ENCODE measurements around the gene SLC30A4. TPM values are rescaled to one million over a fixed set of nuclear protein-coding genes. Genes with fewer than 3 reads are reported as not detected.

Gene SLC30A4
- total and polyA plus RNA-seq, 9 donors, result 2.5 to 10.9 (median 7.5) TPM

DNA sequence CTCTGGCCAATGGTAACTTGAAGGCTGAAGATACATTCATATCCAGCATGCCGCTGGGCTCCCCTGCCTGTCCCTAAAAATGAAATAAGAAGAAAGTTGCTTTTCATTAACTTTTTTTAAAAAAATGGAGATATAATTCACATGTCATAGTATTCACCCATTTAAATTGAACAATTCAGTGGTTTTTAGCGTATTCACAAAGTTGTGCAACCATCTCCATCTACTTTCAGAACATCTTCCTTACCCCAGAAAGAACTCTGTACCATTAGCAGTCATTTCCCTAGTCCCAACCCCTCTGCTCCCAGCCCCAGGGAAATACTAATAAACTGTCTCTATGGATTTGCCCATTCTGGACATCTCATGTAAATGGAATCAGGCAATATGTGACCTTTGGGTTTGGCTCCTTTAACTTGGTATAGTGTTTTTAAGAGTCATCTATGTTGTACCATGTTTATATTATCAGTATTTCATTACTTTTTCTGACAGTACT, 88.4 kb downstream of the SLC30A4 start:
- WGBS, 3 donors, result 94 to 98% (median 97%) methylated on average over 2 of the region's 2 CpGs
- intact Hi-C loops (cut with DNase I), result no loop called here
- Histone ChIP-seq H3K27ac (no peak overlapping the region), H3K36me3 (no peaks in the 10 kb centered on the region), H3K4me3 (no peak overlapping the region), H3K4me1 (ENCODE audit: insufficient read depth) (no peaks in the 10 kb centered on the region), H3K27me3 (no peaks in the 10 kb centered on the region), H3K9me3 (no peaks in the 10 kb centered on the region)
- TF ChIP-seq, protein P1, sequence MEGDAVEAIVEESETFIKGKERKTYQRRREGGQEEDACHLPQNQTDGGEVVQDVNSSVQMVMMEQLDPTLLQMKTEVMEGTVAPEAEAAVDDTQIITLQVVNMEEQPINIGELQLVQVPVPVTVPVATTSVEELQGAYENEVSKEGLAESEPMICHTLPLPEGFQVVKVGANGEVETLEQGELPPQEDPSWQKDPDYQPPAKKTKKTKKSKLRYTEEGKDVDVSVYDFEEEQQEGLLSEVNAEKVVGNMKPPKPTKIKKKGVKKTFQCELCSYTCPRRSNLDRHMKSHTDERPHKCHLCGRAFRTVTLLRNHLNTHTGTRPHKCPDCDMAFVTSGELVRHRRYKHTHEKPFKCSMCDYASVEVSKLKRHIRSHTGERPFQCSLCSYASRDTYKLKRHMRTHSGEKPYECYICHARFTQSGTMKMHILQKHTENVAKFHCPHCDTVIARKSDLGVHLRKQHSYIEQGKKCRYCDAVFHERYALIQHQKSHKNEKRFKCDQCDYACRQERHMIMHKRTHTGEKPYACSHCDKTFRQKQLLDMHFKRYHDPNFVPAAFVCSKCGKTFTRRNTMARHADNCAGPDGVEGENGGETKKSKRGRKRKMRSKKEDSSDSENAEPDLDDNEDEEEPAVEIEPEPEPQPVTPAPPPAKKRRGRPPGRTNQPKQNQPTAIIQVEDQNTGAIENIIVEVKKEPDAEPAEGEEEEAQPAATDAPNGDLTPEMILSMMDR (IDR thresholded peaks at IDR 0.05), result no peak
- TF ChIP-seq EP300 (IDR thresholded peaks at IDR 0.05) (no peak), POLR2A (IDR thresholded peaks at IDR 0.05) (no peak)
- DNase-seq, result no peak

- 79 to 88% (median 82%) methylated on average over 2 of the region's 2 CpGs for WGBS, 3 donors
- Histone ChIP-seq H3K27ac (no peak overlapping the region), H3K27me3 (no peaks in the 10 kb centered on the region), H3K4me1 (ENCODE audit: insufficient read depth) (no peaks in the 10 kb centered on the region), H3K4me3 (no peak overlapping the region), H3K36me3 (no peaks in the 10 kb centered on the region), H3K9me3 (no peaks in the 10 kb centered on the region)
- TF ChIP-seq EP300 (IDR thresholded peaks at IDR 0.05) (no peak), POLR2A (IDR thresholded peaks at IDR 0.05) (no peak)
- TF ChIP-seq, protein P1 (IDR thresholded peaks at IDR 0.05), result no peak
- intact Hi-C loops (cut with DNase I), result no loop called here
- DNase-seq, result no peak
Observed at GRCh38 chr15:45431511-45431910, 91.0 kb downstream of the SLC30A4 start.

DNA sequence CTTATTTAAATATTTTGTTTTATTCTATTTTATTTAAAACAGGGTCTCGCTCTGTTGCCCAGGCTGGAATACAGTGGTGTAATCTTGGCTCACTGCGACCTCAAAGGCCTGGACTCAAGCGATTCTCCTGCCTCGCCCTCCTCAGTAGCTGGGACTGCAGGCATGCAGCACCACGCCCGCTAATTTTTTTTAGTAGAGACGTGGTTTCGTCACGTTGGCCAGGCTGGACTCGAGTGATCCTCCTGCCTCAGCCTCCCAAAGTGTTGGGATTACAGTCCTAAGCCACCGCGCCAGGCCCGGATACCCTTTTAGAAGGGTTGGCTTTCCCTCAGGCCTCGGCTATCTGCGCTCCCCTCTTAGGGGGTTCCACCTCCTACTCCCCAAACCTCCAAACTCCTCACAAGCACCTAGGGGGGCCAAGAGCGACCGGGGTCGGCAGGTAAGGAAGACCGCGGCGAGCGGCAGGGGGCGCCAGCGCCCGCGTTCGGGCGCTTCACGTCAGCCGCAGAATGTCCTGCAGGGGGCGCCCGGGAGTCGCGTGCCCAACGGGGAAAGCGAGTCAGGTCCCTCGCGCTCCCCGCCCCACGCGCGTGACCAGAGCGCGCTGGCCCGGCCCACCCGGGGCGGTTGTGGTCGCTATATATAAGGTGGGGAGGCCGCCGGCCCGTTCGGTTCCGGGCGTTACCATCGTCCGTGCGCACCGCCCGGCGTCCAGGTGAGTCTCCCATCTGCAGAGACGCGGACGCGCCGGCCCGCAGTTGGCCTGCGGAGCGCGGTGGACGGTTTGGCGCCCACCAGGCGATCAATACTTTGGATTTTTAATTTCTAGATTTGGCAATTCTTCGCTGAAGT, 92.4 kb downstream of the SLC30A4 start:
- DNase-seq, result peak; percentile 33 to 76 (median 59)
- no peaks in the 10 kb centered on the region for H3K9me3 ChIP-seq
- no peaks in the 10 kb centered on the region for H3K4me1 ChIP-seq (ENCODE audit: insufficient read depth)
- intact Hi-C loops (cut with DNase I), result no loop called here
- H3K4me3 ChIP-seq, result peak overlapping the region; percentile 34
- TF ChIP-seq POLR2A (IDR thresholded peaks at IDR 0.05), result no peak
- no peak for TF ChIP-seq EP300 (IDR thresholded peaks at IDR 0.05)
- TF ChIP-seq, protein P1 (IDR thresholded peaks at IDR 0.05), result peak; percentile 35 to 68 (median 51)
- no peaks in the 10 kb centered on the region for H3K36me3 ChIP-seq
- no peaks in the 10 kb centered on the region for H3K27me3 ChIP-seq
- no peak overlapping the region for H3K27ac ChIP-seq
- WGBS, 3 donors, result 15 to 17% (median 17%) methylated on average over 70 to 73 of the region's 73 CpGs

MicroRNAs encoded within 50 kb of the gene (microRNA counts, 767-probe panel; counts per million panel counts)
- microRNA hsa-miR-147b, result 530 counts per million, percentile 78 among the panel's probes with 10 or more counts

Small RNA genes within 50 kb of the gene (small RNA-seq; reads per million reads assigned to genes)
- gene DPPA5P2 (not detected), gene SNORA41B (not detected)

Other genes starting within 250 kb of the SLC30A4 start
- gene GATM, start 144.2 kb downstream of the SLC30A4 start, total RNA-seq, result 100 to 1,000 TPM in 6 of 7 donors, 10 to 100 TPM in 1; 43.6 to 218 (median 160) TPM
- gene GATM, start 144.2 kb downstream of the SLC30A4 start, polyA plus RNA-seq, result 100 to 1,000 TPM; 104 to 116 TPM
- gene BLOC1S6, start 64.6 kb upstream of the SLC30A4 start, total RNA-seq, result 10 to 100 TPM; 34.1 to 58.3 (median 46.1) TPM
- gene BLOC1S6, start 64.6 kb upstream of the SLC30A4 start, polyA plus RNA-seq, result 10 to 100 TPM; 28.8 to 32.2 TPM
- gene SQOR, start 112.3 kb upstream of the SLC30A4 start, total RNA-seq, result 10 to 100 TPM in 5 of 7 donors, 1 to 10 TPM in 2; 5.5 to 28.1 (median 11.3) TPM
- gene SQOR, start 112.3 kb upstream of the SLC30A4 start, polyA plus RNA-seq, result 10 to 100 TPM; 11.8 to 35.1 TPM